ENCODE data around the gene GPATCH2.

Gene GPATCH2

DNA sequence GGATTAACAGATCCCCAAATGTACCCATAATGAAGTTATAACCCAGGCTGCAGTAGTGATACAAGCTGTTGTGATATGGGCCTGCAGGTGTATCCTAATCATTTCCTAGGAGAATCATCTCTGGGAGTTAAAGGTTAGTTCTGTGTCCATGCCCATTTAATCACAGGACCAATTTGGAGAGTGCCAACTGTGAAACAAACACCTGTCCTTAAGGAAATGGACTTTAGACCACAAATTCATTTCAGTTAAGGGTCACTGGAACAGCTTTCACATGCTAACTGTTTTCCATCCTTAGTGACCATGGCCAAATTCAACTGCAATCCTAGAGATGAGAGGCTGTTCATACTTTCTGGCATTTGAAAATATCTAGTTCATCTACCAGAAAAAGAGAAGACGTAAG is 160.9 kb downstream of the GPATCH2 start:
- Mint-ChIP-seq H3K36me3 (peaks cover 2% of the 10 kb centered on the region), H3K27ac (no peak overlapping the region), H3K27me3 (no peaks in the 10 kb centered on the region), H3K4me1 (no peaks in the 10 kb centered on the region), H3K4me3 (no peak overlapping the region), H3K9me3 (peaks cover 3% of the 10 kb centered on the region)
- CTCF ChIA-PET: no interaction called here
- no peak for DNase-seq

GRCh38 chr1:217465102-217465501 is 165.8 kb downstream of the GPATCH2 start:
- no peaks in the 10 kb centered on the region for H3K27me3 Mint-ChIP-seq
- DNase-seq: no peak
- no peak overlapping the region for H3K27ac Mint-ChIP-seq
- CTCF ChIA-PET: no interaction called here
- H3K9me3 Mint-ChIP-seq: peaks cover 8% of the 10 kb centered on the region
- no peak overlapping the region for H3K4me3 Mint-ChIP-seq
- H3K4me1 Mint-ChIP-seq: no peaks in the 10 kb centered on the region
- H3K36me3 Mint-ChIP-seq: peaks cover 5% of the 10 kb centered on the region

- H3K4me1 Mint-ChIP-seq: no peaks in the 10 kb centered on the region
- H3K36me3 Mint-ChIP-seq: peaks cover 5% of the 10 kb centered on the region
- CTCF ChIA-PET: no interaction called here
These were observed 168.2 kb downstream of the GPATCH2 start for GRCh38 chr1:217462666-217463065.

DNA sequence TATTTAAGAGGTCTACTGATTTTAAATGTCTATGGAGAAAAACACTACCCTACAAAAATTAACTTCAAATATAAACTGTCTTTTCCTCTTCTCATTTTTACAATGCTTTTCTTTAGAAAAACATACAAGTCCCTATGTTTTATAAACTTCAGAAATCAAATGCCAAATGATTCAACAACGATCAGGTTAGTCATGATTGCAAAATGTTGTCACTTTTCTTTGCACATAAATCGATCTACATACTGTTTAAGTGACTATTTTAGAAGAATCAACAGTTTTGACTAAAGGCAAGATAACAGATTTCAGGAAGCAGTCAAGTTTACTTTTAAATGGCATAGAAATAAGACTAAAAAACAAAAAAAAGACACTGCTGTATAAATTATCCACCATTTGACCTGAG is 168.7 kb downstream of the GPATCH2 start:
- Mint-ChIP-seq H3K36me3 (peaks cover 5% of the 10 kb centered on the region), H3K27ac (no peak overlapping the region), H3K4me3 (no peak overlapping the region), H3K27me3 (no peaks in the 10 kb centered on the region), H3K4me1 (no peaks in the 10 kb centered on the region), H3K9me3 (peaks cover 8% of the 10 kb centered on the region)
- CTCF ChIA-PET: no interaction called here
- no peak for DNase-seq

More at GRCh38 chr1:217462666-217463065, 168.2 kb downstream of the GPATCH2 start:
- no peak overlapping the region for H3K4me3 Mint-ChIP-seq
- DNase-seq: no peak
- H3K27me3 Mint-ChIP-seq: no peaks in the 10 kb centered on the region
- H3K9me3 Mint-ChIP-seq: peaks cover 8% of the 10 kb centered on the region
- no peak overlapping the region for H3K27ac Mint-ChIP-seq

GRCh38 chr1:217457016-217457415 is 173.9 kb downstream of the GPATCH2 start:
- no peak for DNase-seq
- H3K9me3 Mint-ChIP-seq: no peaks in the 10 kb centered on the region
- no peaks in the 10 kb centered on the region for H3K36me3 Mint-ChIP-seq
- H3K4me1 Mint-ChIP-seq: no peaks in the 10 kb centered on the region
- H3K27ac Mint-ChIP-seq: no peak overlapping the region
- CTCF ChIA-PET: no interaction called here
- H3K4me3 Mint-ChIP-seq: no peak overlapping the region
- no peaks in the 10 kb centered on the region for H3K27me3 Mint-ChIP-seq

DNA sequence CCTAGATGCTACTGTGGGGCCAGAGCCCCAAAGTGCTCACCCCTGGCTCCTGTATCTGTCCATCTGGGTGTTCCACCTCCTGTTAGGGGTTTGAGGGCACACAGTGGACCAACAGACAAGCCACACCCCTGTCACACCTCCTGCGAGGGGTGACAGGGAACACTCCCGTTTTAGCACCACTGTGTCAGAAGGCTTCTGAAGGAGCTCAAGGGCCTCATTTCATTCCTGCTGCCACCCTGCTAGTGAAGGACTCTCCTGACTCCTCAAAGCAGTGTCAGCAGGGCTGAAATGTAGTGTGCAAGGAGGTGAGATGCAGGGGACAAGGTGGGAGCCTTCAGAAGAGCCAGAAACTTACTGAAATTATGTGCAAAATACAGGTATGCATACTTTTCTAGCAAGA is 174.6 kb downstream of the GPATCH2 start:
- H3K27me3 Mint-ChIP-seq: no peaks in the 10 kb centered on the region
- H3K4me1 Mint-ChIP-seq: no peaks in the 10 kb centered on the region
- no peak for DNase-seq
- CTCF ChIA-PET: no interaction called here
- no peaks in the 10 kb centered on the region for H3K9me3 Mint-ChIP-seq
- no peaks in the 10 kb centered on the region for H3K36me3 Mint-ChIP-seq
- no peak overlapping the region for H3K27ac Mint-ChIP-seq
- no peak overlapping the region for H3K4me3 Mint-ChIP-seq

DNA sequence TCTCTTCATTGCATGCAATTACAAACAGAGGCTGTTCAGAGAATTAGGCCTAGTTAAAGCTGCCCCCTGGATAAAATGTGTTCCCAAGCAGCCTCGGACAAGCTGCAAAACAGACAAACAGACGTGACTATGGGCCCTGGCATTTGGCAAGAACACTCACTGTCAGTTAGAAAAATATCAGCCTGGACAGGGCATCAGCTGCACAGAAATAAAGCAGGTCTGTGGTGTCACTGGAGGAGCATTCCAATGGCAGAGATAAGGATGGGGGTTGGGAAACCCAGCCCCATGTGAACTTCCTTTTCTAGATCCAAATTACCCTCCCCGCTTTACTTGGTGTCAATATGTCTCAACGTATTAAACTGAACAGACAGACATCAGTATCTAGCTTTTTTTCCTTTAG is 177.1 kb downstream of the GPATCH2 start:
- H3K36me3 Mint-ChIP-seq: no peaks in the 10 kb centered on the region
- CTCF ChIA-PET: no interaction called here

GRCh38 chr1:217449370-217449769 is 181.5 kb downstream of the GPATCH2 start:
- H3K4me3 Mint-ChIP-seq: no peak overlapping the region
- no peak overlapping the region for H3K27ac Mint-ChIP-seq
- CTCF ChIA-PET: interaction anchor here (0.8 kb wide), 1 partner anchor 31 kb away, joined by 3 read pairs; no protein-coding TSS in a partner anchor
- no peak for DNase-seq
- H3K9me3 Mint-ChIP-seq: no peaks in the 10 kb centered on the region
- H3K36me3 Mint-ChIP-seq: no peaks in the 10 kb centered on the region
- H3K27me3 Mint-ChIP-seq: no peaks in the 10 kb centered on the region
- H3K4me1 Mint-ChIP-seq: no peaks in the 10 kb centered on the region

More for the DNA sequence above, 177.1 kb downstream of the GPATCH2 start:
- Mint-ChIP-seq H3K4me3 (no peak overlapping the region), H3K9me3 (no peaks in the 10 kb centered on the region), H3K27ac (no peak overlapping the region), H3K27me3 (no peaks in the 10 kb centered on the region), H3K4me1 (no peaks in the 10 kb centered on the region)
- no peak for DNase-seq

DNA sequence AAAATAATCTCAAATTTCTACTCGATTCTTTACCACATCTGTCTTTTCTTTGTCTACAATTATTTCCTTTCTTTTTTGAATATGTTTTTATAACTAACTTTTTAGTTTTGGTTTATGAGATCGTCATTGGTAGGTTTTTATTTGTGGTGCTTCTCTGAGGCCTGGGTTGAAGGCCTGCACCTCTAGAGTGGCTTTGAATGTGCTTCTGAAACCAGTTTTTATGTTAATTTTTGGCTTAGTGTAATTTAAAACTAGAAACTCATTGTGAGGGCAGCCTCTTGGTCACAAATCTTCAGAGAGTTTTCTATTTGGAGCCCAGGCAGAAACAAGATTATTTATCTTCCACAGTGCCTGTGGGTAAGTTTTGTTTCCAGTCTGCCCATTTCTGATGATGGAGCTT is 187.0 kb downstream of the GPATCH2 start:
- Mint-ChIP-seq H3K4me3 (no peak overlapping the region), H3K27me3 (no peaks in the 10 kb centered on the region), H3K27ac (no peak overlapping the region), H3K9me3 (peaks cover 6% of the 10 kb centered on the region), H3K36me3 (no peaks in the 10 kb centered on the region), H3K4me1 (no peaks in the 10 kb centered on the region)
- DNase-seq: no peak
- CTCF ChIA-PET: no interaction called here

GRCh38 chr1:217437376-217437775 is 193.5 kb downstream of the GPATCH2 start:
- CTCF ChIA-PET: no interaction called here
- DNase-seq: no peak
- Mint-ChIP-seq H3K4me1 (no peaks in the 10 kb centered on the region), H3K27ac (no peak overlapping the region), H3K36me3 (peaks cover 2% of the 10 kb centered on the region), H3K9me3 (peaks cover 9% of the 10 kb centered on the region), H3K27me3 (no peaks in the 10 kb centered on the region), H3K4me3 (no peak overlapping the region)

DNA sequence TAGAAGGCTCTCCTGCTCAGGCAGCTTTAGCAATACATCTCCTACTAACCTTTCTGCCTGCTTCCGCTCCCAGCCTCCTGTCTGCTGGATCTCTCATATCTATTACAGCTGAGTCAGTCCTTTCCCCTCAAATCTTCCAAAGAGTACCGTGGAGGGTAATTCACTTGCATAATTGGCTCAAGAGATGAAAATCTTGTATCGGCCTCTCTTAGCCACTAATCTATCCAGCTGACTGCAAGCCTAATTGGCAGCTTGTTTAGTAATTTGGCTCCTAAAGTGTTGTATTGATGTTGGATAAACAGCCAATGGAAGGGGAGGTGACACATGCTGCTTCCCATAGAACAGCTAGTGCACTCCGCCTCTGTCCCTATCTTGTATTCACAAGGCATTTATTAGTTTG is 195.7 kb downstream of the GPATCH2 start:
- CTCF ChIA-PET: no interaction called here
- Mint-ChIP-seq H3K27me3 (no peaks in the 10 kb centered on the region), H3K9me3 (peaks cover 7% of the 10 kb centered on the region), H3K4me1 (no peaks in the 10 kb centered on the region), H3K4me3 (no peak overlapping the region), H3K36me3 (peaks cover 2% of the 10 kb centered on the region), H3K27ac (no peak overlapping the region)
- no peak for DNase-seq

DNA sequence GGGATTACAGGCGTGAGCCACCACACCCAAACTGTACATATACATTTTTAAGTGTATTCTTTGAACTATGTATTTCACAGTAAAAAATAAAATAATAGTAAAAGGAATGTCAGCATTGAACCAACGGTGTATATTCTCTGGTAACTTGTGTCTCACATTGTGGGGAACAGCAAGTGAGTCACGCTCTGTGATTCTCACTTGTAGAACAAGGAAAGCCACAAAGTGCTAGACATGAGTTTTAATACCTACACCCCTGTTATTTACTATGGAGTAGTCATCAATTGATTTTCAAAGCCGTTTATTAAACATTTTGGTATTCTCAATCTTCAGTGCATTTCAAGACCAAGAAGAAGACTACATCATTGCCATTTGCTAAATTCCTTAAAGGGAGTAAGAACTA is 197.2 kb downstream of the GPATCH2 start:
- peaks cover 2% of the 10 kb centered on the region for H3K9me3 Mint-ChIP-seq

DNA sequence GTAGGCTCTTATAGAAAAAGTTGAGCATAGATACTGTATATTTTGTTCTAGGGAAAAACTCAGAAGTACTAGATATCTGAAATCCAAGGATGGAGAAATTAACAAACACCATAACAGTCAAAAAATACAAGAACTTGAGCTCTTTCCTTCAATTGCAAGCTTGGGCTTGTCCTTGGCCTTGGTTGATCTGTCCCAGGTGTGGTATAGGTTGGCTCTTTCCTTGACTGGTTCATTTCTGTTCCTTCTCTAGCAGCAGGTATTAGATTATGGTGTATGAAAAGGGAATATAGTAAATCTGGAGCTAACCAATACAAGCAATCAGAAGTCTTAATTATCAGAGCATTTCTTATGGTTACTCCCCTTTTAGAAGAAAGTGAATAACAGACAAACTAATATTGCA is 198.6 kb downstream of the GPATCH2 start:
- H3K9me3 Mint-ChIP-seq: peaks cover 2% of the 10 kb centered on the region
- H3K4me1 Mint-ChIP-seq: no peaks in the 10 kb centered on the region
- no peak overlapping the region for H3K27ac Mint-ChIP-seq
- H3K27me3 Mint-ChIP-seq: no peaks in the 10 kb centered on the region
- H3K36me3 Mint-ChIP-seq: peaks cover 2% of the 10 kb centered on the region
- no peak overlapping the region for H3K4me3 Mint-ChIP-seq
- CTCF ChIA-PET: no interaction called here
- no peak for DNase-seq

More for the DNA sequence above, 197.2 kb downstream of the GPATCH2 start:
- H3K4me1 Mint-ChIP-seq: no peaks in the 10 kb centered on the region
- peaks cover 2% of the 10 kb centered on the region for H3K36me3 Mint-ChIP-seq
- no peak for DNase-seq
- H3K27ac Mint-ChIP-seq: no peak overlapping the region
- CTCF ChIA-PET: no interaction called here
- H3K27me3 Mint-ChIP-seq: no peaks in the 10 kb centered on the region
- no peak overlapping the region for H3K4me3 Mint-ChIP-seq

DNA sequence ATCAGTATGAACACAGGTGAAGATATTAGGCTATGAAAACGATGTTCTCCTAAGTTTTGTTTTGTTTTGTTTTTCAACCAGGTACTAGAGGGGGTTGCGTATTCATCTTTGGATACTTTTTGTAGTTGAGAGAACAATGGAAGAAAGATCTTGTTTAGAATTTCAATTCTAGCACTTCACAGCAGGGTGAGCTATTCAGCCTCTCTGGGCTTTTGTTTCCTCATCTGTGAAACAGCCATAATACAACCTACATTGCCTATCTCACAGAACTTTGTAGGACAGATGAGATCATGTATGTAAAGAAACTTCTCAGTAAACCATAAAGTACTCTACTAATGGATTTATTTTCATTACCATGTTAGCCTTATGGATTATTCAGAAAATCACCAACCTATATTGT is 199.5 kb downstream of the GPATCH2 start:
- H3K27me3 Mint-ChIP-seq: no peaks in the 10 kb centered on the region
- H3K36me3 Mint-ChIP-seq: no peaks in the 10 kb centered on the region
- no peak for DNase-seq
- no peak overlapping the region for H3K4me3 Mint-ChIP-seq
- CTCF ChIA-PET: no interaction called here
- no peaks in the 10 kb centered on the region for H3K4me1 Mint-ChIP-seq
- H3K27ac Mint-ChIP-seq: no peak overlapping the region
- H3K9me3 Mint-ChIP-seq: no peaks in the 10 kb centered on the region

DNA sequence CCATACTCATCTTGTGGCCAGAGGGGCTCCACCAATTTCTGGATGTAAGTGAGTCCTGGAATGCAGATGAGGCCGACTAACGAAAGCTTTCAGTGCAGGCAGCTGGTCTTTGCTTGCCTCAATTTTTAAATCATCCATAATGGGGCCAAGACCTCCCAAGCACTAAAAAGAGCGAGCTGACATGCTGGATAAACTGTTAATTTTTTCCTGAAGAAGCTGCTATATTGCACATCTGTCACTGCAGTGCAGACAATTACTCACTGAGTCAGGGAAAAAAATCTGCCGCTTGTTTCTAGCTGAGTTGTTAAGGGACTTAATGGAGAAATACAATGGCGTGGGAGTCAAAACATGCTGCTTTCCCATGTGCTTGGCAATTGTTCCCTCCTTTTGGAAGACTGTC is 205.5 kb downstream of the GPATCH2 start:
- Mint-ChIP-seq H3K4me1 (no peaks in the 10 kb centered on the region), H3K27me3 (no peaks in the 10 kb centered on the region), H3K4me3 (no peak overlapping the region), H3K27ac (no peak overlapping the region), H3K36me3 (no peaks in the 10 kb centered on the region), H3K9me3 (no peaks in the 10 kb centered on the region)
- no peak for DNase-seq
- CTCF ChIA-PET: no interaction called here

DNA sequence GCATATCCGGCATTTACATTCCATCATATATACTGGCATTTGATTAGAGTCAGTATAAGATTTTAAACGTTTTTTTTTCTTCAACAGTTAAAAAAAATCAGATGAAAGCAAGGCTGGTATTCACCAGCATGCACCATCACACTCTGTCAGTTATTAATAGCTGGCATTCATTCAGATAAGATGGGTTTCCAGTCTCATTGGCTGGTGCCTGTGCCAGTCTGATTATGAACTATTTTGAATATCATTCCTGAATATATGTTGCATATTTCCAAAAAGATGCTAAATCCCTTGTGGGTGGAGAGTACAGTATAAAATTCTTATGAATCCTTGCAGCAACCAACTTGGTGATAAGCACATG is 211.7 kb downstream of the GPATCH2 start:
- H3K4me1 Mint-ChIP-seq: no peaks in the 10 kb centered on the region
- no peak for DNase-seq
- no peak overlapping the region for H3K4me3 Mint-ChIP-seq
- CTCF ChIA-PET: interaction anchor here (1.1 kb wide), 1 partner anchor 30 kb away, joined by 3 read pairs; no protein-coding TSS in a partner anchor
- H3K27me3 Mint-ChIP-seq: no peaks in the 10 kb centered on the region
- no peaks in the 10 kb centered on the region for H3K36me3 Mint-ChIP-seq
- no peaks in the 10 kb centered on the region for H3K9me3 Mint-ChIP-seq
- H3K27ac Mint-ChIP-seq: no peak overlapping the region
